GM21528 (cell line): ENCODE measurements around the gene MIA3.
A peak's percentile ranks its signal among the peaks of the same experiment; 100 is the strongest.
"Not testable (repeated sequence)": the region's sequence is repeated elsewhere in the genome, so short reads cannot be mapped to it uniquely, and the experiment has no call there.

ENCODE experiments used
- ATAC-seq: cut with Tn5 transposase; IDR thresholded peaks from one replicate; pipeline ENCODE4 v1.9.1; 2021; ENCODE audit warnings: mild to moderate bottlenecking, moderate library complexity; ENCODE audit not compliant: unreplicated experiment, low FRiP score

MIA3 gene

GRCh38 chr1:222618001-222618879, at the start of gene MIA3:
TSS of gene MIA3 (plus strand) at chr1:222618097. CDS start at chr1:222618111, 14 bp downstream.
- ATAC-seq: peak; percentile 62

DNA sequence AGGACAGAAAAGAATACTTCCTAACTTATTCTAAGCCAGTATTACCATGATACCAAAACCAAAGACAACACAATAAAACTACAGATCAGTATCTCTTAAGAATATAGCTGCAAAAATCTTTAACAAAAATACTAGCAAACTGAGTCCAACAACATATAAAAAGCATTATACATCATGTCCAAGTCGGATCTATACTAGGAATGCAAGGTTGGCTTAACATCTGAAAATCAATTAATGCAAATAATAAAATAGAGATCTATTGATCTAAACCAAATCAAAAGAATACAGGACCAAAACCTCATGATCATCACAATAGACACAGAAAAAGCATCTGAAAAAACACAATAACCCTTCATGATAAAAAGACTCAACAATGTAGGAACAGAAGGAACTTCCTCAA, 47.1 kb upstream of the MIA3 start:
- ATAC-seq: no peak

DNA sequence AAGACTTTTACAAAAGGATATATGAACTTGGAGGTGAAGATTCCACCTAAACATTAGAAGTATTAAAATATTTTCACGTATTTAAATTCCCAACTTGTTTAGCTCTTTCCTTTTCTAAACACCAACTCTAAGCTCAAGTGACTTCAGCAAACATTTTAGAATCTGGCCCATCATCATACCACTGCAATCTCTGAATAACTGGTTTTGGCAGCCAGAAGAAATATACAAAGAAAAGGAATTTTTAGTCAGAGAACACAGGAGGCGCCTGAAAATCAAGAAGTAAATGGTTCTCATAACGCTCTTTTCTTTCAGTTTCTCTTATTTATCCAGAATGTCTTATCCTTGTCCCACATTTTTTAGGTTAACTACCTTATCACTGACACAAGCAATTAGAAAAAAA, 38.6 kb upstream of the MIA3 start:
- no peak for ATAC-seq

DNA sequence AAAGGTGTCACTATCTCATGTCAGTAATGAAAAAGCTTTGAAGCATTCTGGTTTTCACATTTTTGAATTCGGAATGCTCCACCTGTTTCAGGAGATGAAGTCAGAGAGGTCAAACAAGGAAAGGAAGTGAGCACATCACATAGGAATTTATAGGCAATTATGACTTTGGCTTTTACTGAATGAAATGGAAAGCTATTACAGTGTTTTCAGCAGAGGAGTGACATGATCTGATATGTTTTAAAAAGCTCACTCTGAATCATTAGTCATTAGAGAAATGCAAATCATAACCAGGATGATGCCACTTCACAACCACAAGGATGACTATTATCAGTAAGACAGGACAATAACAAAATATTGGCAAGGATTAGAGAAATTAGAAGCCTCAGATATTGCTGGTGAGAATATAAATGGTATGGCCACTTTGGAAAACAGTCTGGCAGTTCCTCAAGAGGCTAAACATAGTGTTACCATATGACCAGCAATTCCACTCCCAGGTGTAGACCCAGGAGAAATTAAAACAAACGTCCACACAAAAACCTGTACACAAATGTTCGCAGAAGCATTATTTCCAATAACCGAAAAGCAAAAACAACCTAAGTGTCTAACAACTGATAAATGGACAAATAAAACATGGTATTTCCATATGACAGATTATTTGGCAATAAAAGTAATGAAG, 35.7 kb upstream of the MIA3 start:
- ATAC-seq: peak; percentile 39

DNA sequence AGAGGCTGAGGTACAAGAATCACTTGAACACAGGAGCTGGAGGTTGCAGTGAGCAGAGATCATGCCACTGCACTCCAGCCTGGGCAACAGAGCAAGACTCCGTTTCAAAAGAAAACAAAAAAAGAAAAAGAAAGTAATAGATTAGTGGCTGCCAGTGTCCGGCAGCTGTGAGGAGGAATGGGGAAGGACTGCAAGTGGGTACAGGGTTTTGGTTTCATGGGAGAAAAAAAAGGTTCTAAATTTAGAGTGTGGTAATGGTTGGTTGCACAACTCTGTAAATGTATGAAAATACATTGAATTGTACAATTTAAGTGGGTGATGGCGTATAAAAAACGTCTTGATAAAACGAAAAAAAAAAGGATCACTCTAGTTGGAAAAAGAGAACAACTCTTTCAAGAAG, 34.8 kb upstream of the MIA3 start:
- peak; percentile 88 for ATAC-seq

GRCh38 chr1:222586842-222587241, 31.1 kb upstream of the MIA3 start:
- no peak for ATAC-seq

- no peak for ATAC-seq
These were observed 29.8 kb upstream of the MIA3 start for GRCh38 chr1:222588135-222588534.

GRCh38 chr1:222589462-222590302, 28.2 kb upstream of the MIA3 start, which contains the start of gene TAF1A:
TSS of gene TAF1A (minus strand) at chr1:222589933.
- ATAC-seq: peak; percentile 100

DNA sequence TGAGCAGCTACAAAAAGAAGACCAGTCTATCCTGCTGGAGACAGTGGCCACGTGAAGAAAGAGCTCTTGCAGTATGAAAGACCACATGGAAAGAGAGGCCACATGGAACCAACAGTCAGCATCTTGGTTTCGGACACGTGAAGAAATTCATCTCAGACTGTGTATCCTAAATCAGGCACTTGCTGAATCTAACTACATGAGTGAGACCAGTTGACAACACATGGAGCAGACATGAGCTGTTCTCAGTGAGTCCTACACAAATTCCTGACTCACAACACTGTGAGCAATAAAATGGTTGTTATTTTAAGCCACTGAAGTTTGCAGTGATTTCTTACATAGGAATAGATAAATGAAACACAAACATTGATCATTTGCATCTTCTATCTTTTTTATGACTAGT, 25.7 kb upstream of the MIA3 start:
- no peak for ATAC-seq

GRCh38 chr1:222594789-222595188, 23.1 kb upstream of the MIA3 start:
- ATAC-seq: no peak

DNA sequence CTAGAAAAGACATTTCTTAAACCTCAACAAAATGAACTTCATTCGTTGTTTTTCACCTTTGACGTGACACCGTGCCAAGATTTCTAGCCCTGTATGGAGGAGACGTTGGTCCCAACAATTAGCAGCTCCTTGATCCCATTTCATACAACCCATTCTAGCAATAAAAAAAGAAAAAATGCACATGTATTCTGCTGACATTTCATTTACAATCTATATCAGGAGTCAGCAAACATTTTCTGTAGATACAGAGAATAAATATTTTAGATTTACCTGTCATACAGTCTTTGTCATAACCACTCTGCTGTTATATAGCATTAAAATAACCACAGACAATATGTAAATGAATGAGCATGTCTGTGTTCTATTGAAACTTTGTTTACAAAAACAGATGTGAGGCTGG, 21.2 kb upstream of the MIA3 start:
- ATAC-seq: no peak

DNA sequence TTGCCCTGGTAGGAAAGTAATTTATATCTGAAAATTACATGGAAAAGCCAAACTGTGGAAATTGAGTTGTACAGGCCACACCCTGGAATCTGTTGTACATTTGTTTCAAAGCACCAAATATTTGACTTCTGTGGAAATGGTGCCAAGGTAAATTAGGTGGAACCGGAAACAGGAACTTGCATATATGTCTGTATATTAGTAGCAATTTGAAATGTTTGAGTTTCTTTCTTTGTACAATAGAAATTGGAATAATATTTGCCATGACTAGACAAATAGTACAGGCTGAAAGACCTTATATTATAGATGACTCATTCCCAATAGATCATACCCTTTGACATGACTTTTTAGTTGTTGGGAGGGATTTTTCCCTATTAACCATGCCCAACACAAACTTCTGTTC, 17.6 kb upstream of the MIA3 start:
- no peak for ATAC-seq

- no peak for ATAC-seq
These were observed 16.6 kb upstream of the MIA3 start for GRCh38 chr1:222601257-222601656.

DNA sequence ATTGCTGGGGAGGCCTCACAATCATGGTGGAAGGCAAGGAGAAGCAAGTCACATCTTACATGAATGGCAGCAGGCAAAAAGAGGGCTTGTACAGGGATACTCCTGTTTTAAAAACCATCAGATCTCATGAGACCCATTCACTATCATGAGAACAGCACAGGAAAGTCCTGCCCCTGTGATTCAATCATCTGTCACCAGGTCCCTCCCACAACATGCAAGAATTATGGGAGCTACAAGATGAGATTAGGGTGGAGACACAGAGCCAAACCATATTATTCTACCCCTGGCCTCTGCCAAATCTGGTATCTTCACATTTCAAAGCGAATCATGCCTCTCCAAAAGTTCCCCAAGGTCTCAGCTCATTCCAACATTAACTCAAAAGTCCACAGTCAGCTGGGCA, 11.1 kb upstream of the MIA3 start:
- no peak for ATAC-seq

- ATAC-seq: not testable (repeated sequence)
These were observed 8.8 kb upstream of the MIA3 start for GRCh38 chr1:222609111-222609510.

- no peak for ATAC-seq
These were observed 7.2 kb upstream of the MIA3 start for GRCh38 chr1:222610728-222611127.

DNA sequence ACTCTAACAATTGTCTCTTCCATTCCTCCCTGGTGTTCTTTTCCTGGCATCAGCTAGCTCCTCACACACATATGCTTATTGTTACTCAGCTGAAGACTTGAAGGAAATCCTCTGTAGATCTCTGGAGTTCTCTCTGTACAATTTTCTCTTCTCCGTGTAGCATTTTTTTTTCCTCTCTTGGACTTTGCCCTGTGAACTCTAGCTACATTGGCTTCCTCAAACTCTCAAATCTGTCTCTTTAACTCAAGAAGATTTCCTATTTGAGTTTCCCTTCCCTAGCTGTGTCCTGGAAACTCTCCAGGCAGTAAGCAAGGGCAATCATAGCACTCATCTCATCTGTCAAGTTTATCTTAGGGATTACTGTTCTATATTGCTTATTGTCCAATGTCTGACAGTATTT, 4.3 kb upstream of the MIA3 start:
- ATAC-seq: no peak

- ATAC-seq: no peak
These were observed 1.4 kb upstream of the MIA3 start for GRCh38 chr1:222616525-222616924.

- ATAC-seq: peak; percentile 92
These were observed 438 bp upstream of the MIA3 start for GRCh38 chr1:222617367-222617951.

DNA sequence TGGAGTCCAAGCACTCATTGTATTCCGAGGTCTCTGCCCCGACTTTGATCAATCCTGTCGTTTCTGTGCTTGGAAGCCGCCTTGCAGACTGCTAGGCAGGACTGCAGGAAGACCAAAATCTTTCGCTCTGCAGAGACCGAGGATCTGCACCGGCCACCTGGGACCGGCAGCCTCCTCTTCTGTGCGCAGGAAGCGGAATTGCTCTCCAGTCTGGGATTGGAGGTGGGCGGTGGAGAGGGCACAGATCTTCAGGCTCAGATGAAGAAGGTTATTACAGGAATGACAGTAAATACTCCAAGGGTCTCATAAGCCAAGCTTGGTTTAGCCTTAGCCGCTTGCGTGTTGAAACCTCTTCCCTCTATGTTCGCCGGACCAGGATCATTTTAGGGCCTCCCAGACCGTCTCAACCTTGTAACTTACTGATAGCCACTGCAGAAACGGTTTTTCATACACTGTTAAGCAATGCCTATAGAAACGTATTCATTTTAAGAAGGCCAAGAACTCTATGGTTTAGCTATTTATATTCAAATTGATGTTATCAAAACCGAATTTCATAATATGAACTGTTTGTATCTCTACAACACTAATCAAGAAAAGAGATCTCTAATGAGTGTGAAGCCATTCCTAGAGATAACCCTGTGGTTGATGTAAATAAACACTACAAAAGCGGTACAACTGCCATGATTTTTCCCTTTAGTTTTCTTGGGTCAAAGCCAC, 1.1 kb downstream of the MIA3 start:
- no peak for ATAC-seq
